Measurements from ENCODE around the gene SENP1.

DNA sequence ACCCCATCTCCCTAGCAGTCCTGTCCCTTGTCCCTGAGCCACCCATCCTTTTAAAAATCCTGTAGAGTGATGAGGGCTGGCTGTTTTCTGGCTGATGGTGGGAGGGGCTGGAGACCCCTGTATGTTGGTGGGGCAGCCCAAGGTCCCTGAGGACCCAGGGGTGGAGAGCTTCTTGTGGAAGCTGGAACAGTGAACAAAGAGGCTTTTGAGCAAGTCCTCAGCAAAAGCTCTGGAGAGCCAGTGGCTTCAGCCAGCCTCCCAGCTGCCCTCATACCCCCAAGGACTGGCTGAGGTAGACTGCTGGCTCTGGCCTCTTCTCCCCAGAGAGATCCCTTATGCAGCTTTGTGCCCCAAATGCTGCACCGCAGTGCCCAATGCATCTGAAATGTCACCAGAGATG, 72.4 kb downstream of the SENP1 start:
- no peak for TF ChIP-seq CTCF (conservative IDR thresholded peaks at IDR 0.05; ENCODE audit: low read depth, low read length)
- no peak for TF ChIP-seq EZH2 (IDR thresholded peaks at IDR 0.05; ENCODE audit: borderline replicate concordance, low read depth, low read length, poor library complexity, severe bottlenecking)
